Panc1 (cell line): ENCODE measurements around the gene MRPL17. TPM values are rescaled to one million over a fixed set of nuclear protein-coding genes. Genes with fewer than 3 reads are reported as not detected.

ENCODE experiments used
- ATAC-seq: fragments of 200-7000 bp; cut with Tn5 transposase; 2 replicates; pipeline ENCODE4 v1.9.1; 2020; ENCODE audit warnings: mild to moderate bottlenecking, moderate library complexity
- BruUV-seq: library from RNA; stranded (reverse); fragments of 400-500 nt; replicated peaks from 2 replicates; lab custom pipeline; 2021; lab: Mats Ljungman, UMichigan
- CTCF ChIA-PET: fragments of 300-600 bp; sonication (Branson Sonifier 250); formaldehyde crosslinking; loops from one replicate; lab custom pipeline; 2022; ENCODE audit warnings: antibody characterized with exemption; lab: Charles Lee
- POLR2A ChIA-PET: fragments of 300-600 bp; sonication (Branson Sonifier 250); formaldehyde crosslinking; loops from one replicate; lab custom pipeline; 2022; ENCODE audit warnings: antibody characterized with exemption; lab: Charles Lee
- DNase-seq: peaks from one replicate; pipeline ENCODE4 v3.0.0-alpha.2; 2010; ENCODE audit warnings: low read depth, low spot score
- H3K27ac ChIP-seq: 2 replicates; pipeline ENCODE4 v1.5.1; 2011; ENCODE audit warnings: mild to moderate bottlenecking, low read length, inconsistent platforms
- H3K27me3 ChIP-seq: fragments of 200-500 bp; sonication (Bioruptor generic); 2 replicates; pipeline ENCODE4 v1.6.0; 2014; ENCODE audit warnings: low read length, inconsistent platforms; ENCODE audit not compliant: control insufficient read depth, insufficient read depth
- H3K36me3 ChIP-seq: fragments of 200-500 bp; sonication (Bioruptor generic); 2 replicates; pipeline ENCODE4 v1.5.1; 2014; ENCODE audit warnings: inconsistent platforms, mild to moderate bottlenecking, low read length, moderate library complexity; ENCODE audit not compliant: control insufficient read depth, insufficient read depth
- H3K4me1 ChIP-seq: 2 replicates; pipeline ENCODE4 v1.5.1; 2011; ENCODE audit warnings: inconsistent platforms, mild to moderate bottlenecking, low read length, moderate library complexity; ENCODE audit not compliant: control insufficient read depth, insufficient read depth
- H3K4me3 ChIP-seq, 2 experiments: 2 replicates each; pipeline ENCODE4 v1.5.1; 2011 to 2012; ENCODE audit warnings: low read depth in 2 of 2, low read length in 2 of 2, mild to moderate bottlenecking in 2 of 2, inconsistent platforms in 1 of 2, moderate library complexity in 1 of 2
- H3K9me3 ChIP-seq: fragments of 200-500 bp; sonication (Bioruptor generic); 2 replicates; pipeline ENCODE4 v1.5.1; 2014; ENCODE audit warnings: low read depth, mild to moderate bottlenecking, inconsistent platforms, low read length, moderate library complexity; ENCODE audit not compliant: control insufficient read depth, insufficient read depth
- CTCF ChIP-seq: fragments of 450-650 bp; IDR thresholded peaks from 2 replicates; pipeline ENCODE4 v1.5.1; 2017; ENCODE audit warnings: mild to moderate bottlenecking
- POLR2AphosphoS5 ChIP-seq: IDR thresholded peaks from 2 replicates; pipeline ENCODE4 v1.6.1; 2012; ENCODE audit warnings: mild to moderate bottlenecking, low read depth, low read length, moderate library complexity
- REST ChIP-seq, 2 experiments: IDR thresholded peaks; 2 replicates each; pipeline ENCODE4 v1.6.1; 2011 to 2012; ENCODE audit warnings: low read depth in 2 of 2, control low read depth in 1 of 2, low read length in 1 of 2, mild to moderate bottlenecking in 1 of 2, moderate library complexity in 1 of 2; ENCODE audit not compliant: insufficient read depth in 1 of 2
- SIN3A ChIP-seq: IDR thresholded peaks from 2 replicates; pipeline ENCODE4 v1.6.1; 2012; ENCODE audit warnings: low read depth, mild to moderate bottlenecking, low read length, moderate library complexity, borderline replicate concordance; ENCODE audit not compliant: insufficient read depth
- TCF7L2 ChIP-seq: IDR thresholded peaks from 2 replicates; pipeline ENCODE4 v1.6.1; 2011; ENCODE audit warnings: mild to moderate bottlenecking, low read depth, low read length, inconsistent platforms
- in situ Hi-C: cut with HindIII; loops from 2 replicates; pipeline ENCODE4 v1.10.0; 2016; ENCODE audit warnings: low sequenced_read_pairs, low pct_unique_long_range_greater_than_20kb
- intact Hi-C: fragments of 100-400 bp; cut with micrococcal nuclease; formaldehyde crosslinking; loops from one replicate; pipeline ENCODE4 v1.10.0; 2022; ENCODE audit not compliant: unreplicated experiment
- total RNA-seq: library from RNA; stranded (reverse); gene quantifications from one replicate; pipeline ENCODE4 v1.2.1, GENCODE V29; 2021; ENCODE audit not compliant: unreplicated experiment

Gene MRPL17
- total RNA-seq, 1 experiment from 2014 or later: 115 TPM

GRCh38 chr11:6725386-6725896 is 42.3 kb upstream of the MRPL17 start:
- no peak for ATAC-seq
- H3K4me1 ChIP-seq: no peaks in the 10 kb centered on the region
- no peak overlapping the region for H3K4me3 ChIP-seq
- intact Hi-C loops (no loop called here), in situ Hi-C loops (no loop called here)
- no peak for DNase-seq
- POLR2A ChIA-PET: no interaction called here
- no peak overlapping the region for H3K27ac ChIP-seq
- no peaks in the 10 kb centered on the region for H3K9me3 ChIP-seq
- no peaks in the 10 kb centered on the region for H3K36me3 ChIP-seq
- CTCF ChIA-PET: no interaction called here
- TF ChIP-seq REST (IDR thresholded peaks at IDR 0.05; ENCODE audit: insufficient read depth in 1 of 2, low read depth in 2 of 2, low read length in 1 of 2) (no peak), SIN3A (no peak), POLR2AphosphoS5 (no peak), TCF7L2 (no peak), CTCF (no peak)
- H3K27me3 ChIP-seq: peaks cover 8% of the 10 kb centered on the region
- no TSS peak for BruUV-seq

GRCh38 chr11:6724013-6724412 is 40.9 kb upstream of the MRPL17 start:
- no TSS peak for BruUV-seq
- ATAC-seq (no peak), DNase-seq (no peak)
- ChIA-PET CTCF (no interaction called here), POLR2A (no interaction called here)
- in situ Hi-C loops: no loop called here
- intact Hi-C loops: no loop called here
- TF ChIP-seq CTCF (no peak), REST (IDR thresholded peaks at IDR 0.05; ENCODE audit: insufficient read depth in 1 of 2, low read depth in 2 of 2, low read length in 1 of 2) (no peak), POLR2AphosphoS5 (no peak), SIN3A (no peak), TCF7L2 (no peak)
- H3K4me1 ChIP-seq: no peaks in the 10 kb centered on the region
- no peaks in the 10 kb centered on the region for H3K36me3 ChIP-seq
- no peak overlapping the region for H3K27ac ChIP-seq
- no peaks in the 10 kb centered on the region for H3K9me3 ChIP-seq
- peaks cover 8% of the 10 kb centered on the region for H3K27me3 ChIP-seq
- H3K4me3 ChIP-seq: no peak overlapping the region
